ENCODE measurements around the gene PARD3B. TPM values are rescaled to one million over a fixed set of nuclear protein-coding genes. Genes with fewer than 3 reads are reported as not detected.

The PARD3B gene
- total and polyA plus RNA-seq, 10 of the 15 experiments (the other 5 are each of a cell fraction or from before 2014, with no cell fraction given), result 0.01 to 0.54 (median 0.07) TPM; not detected in 7

DNA sequence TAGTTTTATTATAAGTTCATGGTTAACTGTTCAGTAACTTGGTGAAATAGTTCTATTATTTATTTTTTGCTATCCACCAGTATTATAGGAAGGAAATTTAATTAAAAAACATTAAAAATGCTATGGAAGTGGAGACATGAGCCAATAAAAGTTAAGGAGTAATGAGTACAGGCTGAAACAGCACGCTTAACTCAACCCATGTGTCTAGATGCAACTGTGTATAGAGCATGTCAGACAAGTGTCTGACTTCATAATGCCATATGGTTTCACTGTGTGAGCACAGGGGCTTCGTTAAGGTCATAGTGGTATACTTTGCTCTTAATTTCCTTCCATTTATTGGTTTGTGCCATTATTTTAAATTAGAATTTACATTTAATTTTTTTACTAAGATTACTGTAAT lies 570.2 kb downstream of the PARD3B start (continued):
- TF ChIP-seq, protein P1, sequence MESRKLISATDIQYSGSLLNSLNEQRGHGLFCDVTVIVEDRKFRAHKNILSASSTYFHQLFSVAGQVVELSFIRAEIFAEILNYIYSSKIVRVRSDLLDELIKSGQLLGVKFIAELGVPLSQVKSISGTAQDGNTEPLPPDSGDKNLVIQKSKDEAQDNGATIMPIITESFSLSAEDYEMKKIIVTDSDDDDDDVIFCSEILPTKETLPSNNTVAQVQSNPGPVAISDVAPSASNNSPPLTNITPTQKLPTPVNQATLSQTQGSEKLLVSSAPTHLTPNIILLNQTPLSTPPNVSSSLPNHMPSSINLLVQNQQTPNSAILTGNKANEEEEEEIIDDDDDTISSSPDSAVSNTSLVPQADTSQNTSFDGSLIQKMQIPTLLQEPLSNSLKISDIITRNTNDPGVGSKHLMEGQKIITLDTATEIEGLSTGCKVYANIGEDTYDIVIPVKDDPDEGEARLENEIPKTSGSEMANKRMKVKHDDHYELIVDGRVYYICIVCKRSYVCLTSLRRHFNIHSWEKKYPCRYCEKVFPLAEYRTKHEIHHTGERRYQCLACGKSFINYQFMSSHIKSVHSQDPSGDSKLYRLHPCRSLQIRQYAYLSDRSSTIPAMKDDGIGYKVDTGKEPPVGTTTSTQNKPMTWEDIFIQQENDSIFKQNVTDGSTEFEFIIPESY (IDR thresholded peaks at IDR 0.05), result no peak
- TF ChIP-seq FOS (IDR thresholded peaks at IDR 0.05; ENCODE audit: borderline replicate concordance, extremely low read depth, insufficient read length), result no peak

DNA sequence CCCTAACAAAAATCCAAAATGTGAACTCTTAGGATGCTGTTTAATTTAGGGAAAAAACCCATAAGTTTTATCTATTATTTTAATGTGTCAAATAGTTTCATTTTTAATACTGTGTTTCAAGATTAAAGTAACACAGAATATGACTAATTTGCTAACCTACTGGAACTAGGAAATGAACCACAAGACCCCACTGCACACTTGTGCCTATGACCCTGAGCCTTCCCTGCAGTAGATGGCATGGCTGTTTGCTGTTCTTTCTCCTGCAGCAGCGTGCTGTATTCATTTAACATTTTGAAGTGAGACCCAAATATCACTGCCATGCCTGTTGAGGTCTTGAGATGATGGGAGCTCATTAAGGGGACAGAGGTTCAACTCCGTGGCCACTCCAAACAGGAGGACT lies 571.9 kb downstream of the PARD3B start:
- BruUV-seq (replicated peaks), result no TSS peak
- H3K4me3 ChIP-seq, result no peak overlapping the region
- ChIA-PET POLR2A (no interaction called here), RAD21 (ENCODE audit: unreplicated experiment) (no interaction called here), CTCF (no interaction called here), SMC1A (ENCODE audit: uncharacterized antibody, unreplicated experiment) (no interaction called here)
- H3K79me2 ChIP-seq (ENCODE audit: control insufficient read depth, insufficient read depth, low read length), result no peaks in the 10 kb centered on the region
- intact Hi-C loops (cut with micrococcal nuclease; ENCODE audit: unreplicated experiment), result no loop called here
- no peak for FAIRE-seq
- H4K20me1 ChIP-seq (ENCODE audit: control insufficient read depth, insufficient read depth), result no peaks in the 10 kb centered on the region
- WGBS (ENCODE audit: insufficient coverage, insufficient replicate concordance, low lambda C conversion rate, missing lambda C conversion rate), result 0% methylated on average over 2 of the region's 2 CpGs
- H3K9me3 ChIP-seq (replicated peaks; ENCODE audit: control insufficient read depth, insufficient read depth, low read length), result no peaks in the 10 kb centered on the region
- H2AFZ ChIP-seq (ENCODE audit: control insufficient read depth, low read depth, low read length), result no peak overlapping the region
- DNase-seq (ENCODE audit: low read depth, low spot score), result no peak
- no peak overlapping the region for H3K9ac ChIP-seq (ENCODE audit: control insufficient read depth, insufficient read depth, low read length)
- no peaks in the 10 kb centered on the region; a peak in 1 of 4 replicates for H3K27me3 ChIP-seq (replicated peaks in 1 of 2; ENCODE audit: control insufficient read depth in 2 of 2, insufficient read depth in 2 of 2, low read length in 1 of 2)
- H3K27ac ChIP-seq (ENCODE audit: control insufficient read depth, insufficient read depth), result no peak overlapping the region
- H3K4me1 ChIP-seq (ENCODE audit: control insufficient read depth, insufficient read depth, low read length), result no peaks in the 10 kb centered on the region
- no peak for ATAC-seq
- H3K4me2 ChIP-seq (ENCODE audit: control insufficient read depth, insufficient read depth), result no peak overlapping the region
- TF ChIP-seq, protein P2, sequence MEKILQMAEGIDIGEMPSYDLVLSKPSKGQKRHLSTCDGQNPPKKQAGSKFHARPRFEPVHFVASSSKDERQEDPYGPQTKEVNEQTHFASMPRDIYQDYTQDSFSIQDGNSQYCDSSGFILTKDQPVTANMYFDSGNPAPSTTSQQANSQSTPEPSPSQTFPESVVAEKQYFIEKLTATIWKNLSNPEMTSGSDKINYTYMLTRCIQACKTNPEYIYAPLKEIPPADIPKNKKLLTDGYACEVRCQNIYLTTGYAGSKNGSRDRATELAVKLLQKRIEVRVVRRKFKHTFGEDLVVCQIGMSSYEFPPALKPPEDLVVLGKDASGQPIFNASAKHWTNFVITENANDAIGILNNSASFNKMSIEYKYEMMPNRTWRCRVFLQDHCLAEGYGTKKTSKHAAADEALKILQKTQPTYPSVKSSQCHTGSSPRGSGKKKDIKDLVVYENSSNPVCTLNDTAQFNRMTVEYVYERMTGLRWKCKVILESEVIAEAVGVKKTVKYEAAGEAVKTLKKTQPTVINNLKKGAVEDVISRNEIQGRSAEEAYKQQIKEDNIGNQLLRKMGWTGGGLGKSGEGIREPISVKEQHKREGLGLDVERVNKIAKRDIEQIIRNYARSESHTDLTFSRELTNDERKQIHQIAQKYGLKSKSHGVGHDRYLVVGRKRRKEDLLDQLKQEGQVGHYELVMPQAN (conservative IDR thresholded peaks at IDR 0.05), result no peak
- TF ChIP-seq ASH2L (IDR thresholded peaks at IDR 0.05; ENCODE audit: borderline replicate concordance, low read depth), result no peak
- no peak for TF ChIP-seq ETV6 (conservative IDR thresholded peaks at IDR 0.05 in 1 of 2, IDR thresholded peaks at IDR 0.05 in 1 of 2; ENCODE audit: borderline replicate concordance in 1 of 2, low read depth in 1 of 2)
- no peak for TF ChIP-seq ZNF207 (IDR thresholded peaks at IDR 0.05; ENCODE audit: borderline replicate concordance)
- no peak for TF ChIP-seq HDAC2 (IDR thresholded peaks at IDR 0.05)
- TF ChIP-seq ZNF24 (IDR thresholded peaks at IDR 0.05), result no peak
- TF ChIP-seq, protein P3, sequence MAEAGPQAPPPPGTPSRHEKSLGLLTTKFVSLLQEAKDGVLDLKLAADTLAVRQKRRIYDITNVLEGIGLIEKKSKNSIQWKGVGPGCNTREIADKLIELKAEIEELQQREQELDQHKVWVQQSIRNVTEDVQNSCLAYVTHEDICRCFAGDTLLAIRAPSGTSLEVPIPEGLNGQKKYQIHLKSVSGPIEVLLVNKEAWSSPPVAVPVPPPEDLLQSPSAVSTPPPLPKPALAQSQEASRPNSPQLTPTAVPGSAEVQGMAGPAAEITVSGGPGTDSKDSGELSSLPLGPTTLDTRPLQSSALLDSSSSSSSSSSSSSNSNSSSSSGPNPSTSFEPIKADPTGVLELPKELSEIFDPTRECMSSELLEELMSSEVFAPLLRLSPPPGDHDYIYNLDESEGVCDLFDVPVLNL (IDR thresholded peaks at IDR 0.05; ENCODE audit: low read depth, low read length), result no peak
- H3K36me3 ChIP-seq (ENCODE audit: control insufficient read depth in 2 of 2, insufficient read depth in 2 of 2, low read length in 1 of 2), result no peaks in the 10 kb centered on the region
- in situ Hi-C loops (cut with MboI), result no loop called here
